PFSK-1 (cell line): ENCODE measurements around the gene STAG3.

Experiments
- FOXP2 ChIP-seq: optimal IDR thresholded peaks from 2 replicates; pipeline ENCODE3; 2011; ENCODE audit warnings: borderline replicate concordance, control low read depth, inconsistent platforms; ENCODE audit not compliant: insufficient read depth; ENCODE audit errors: extremely low read length, extremely low read depth
- POLR2AphosphoS5 ChIP-seq: IDR thresholded peaks from 2 replicates; pipeline ENCODE4 v1.6.1; 2012; ENCODE audit warnings: low read depth, mild to moderate bottlenecking, control low read depth, low read length, moderate library complexity
- SIN3A ChIP-seq: IDR thresholded peaks from 2 replicates; pipeline ENCODE4 v1.6.1; 2012; ENCODE audit warnings: mild to moderate bottlenecking, low read length, moderate library complexity, borderline replicate concordance; ENCODE audit not compliant: insufficient read depth
- TAF1 ChIP-seq: IDR thresholded peaks from 2 replicates; pipeline ENCODE4 v1.6.1; 2012; ENCODE audit warnings: low read length, control low read depth, borderline replicate concordance; ENCODE audit not compliant: insufficient read depth
- TF ChIP-seq, protein P1 (sequence below), 2 experiments: IDR thresholded peaks; 2 replicates each; pipeline versions ENCODE4 v1.6.1 to v1.8.0; 2011 to 2012; ENCODE audit warnings: low read depth in 2 of 2, low read length in 2 of 2, control low read depth in 1 of 2, inconsistent platforms in 1 of 2, mild to moderate bottlenecking in 1 of 2, moderate library complexity in 1 of 2; ENCODE audit not compliant: insufficient read depth in 1 of 2

DNA sequence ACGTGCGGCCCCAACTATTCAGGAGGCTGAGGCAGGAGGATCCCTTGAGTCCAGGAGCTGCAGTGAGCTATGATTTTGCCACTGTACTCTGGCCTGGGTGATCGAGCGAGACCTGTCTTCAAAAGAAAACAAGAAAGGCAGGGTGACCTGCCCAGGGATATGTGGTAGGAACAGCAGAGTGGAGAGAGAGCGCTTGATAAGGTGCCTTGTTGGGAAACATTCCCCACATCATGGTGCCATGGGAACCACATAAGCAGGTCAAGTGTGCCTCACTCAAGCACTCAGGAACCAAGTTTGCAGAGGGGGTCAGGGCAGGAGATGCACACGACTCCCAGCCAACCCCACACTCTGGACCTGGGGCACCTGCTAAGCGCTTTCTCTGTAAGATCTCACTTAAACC, 79.3 kb downstream of the STAG3 start:
- TF ChIP-seq, protein P1, sequence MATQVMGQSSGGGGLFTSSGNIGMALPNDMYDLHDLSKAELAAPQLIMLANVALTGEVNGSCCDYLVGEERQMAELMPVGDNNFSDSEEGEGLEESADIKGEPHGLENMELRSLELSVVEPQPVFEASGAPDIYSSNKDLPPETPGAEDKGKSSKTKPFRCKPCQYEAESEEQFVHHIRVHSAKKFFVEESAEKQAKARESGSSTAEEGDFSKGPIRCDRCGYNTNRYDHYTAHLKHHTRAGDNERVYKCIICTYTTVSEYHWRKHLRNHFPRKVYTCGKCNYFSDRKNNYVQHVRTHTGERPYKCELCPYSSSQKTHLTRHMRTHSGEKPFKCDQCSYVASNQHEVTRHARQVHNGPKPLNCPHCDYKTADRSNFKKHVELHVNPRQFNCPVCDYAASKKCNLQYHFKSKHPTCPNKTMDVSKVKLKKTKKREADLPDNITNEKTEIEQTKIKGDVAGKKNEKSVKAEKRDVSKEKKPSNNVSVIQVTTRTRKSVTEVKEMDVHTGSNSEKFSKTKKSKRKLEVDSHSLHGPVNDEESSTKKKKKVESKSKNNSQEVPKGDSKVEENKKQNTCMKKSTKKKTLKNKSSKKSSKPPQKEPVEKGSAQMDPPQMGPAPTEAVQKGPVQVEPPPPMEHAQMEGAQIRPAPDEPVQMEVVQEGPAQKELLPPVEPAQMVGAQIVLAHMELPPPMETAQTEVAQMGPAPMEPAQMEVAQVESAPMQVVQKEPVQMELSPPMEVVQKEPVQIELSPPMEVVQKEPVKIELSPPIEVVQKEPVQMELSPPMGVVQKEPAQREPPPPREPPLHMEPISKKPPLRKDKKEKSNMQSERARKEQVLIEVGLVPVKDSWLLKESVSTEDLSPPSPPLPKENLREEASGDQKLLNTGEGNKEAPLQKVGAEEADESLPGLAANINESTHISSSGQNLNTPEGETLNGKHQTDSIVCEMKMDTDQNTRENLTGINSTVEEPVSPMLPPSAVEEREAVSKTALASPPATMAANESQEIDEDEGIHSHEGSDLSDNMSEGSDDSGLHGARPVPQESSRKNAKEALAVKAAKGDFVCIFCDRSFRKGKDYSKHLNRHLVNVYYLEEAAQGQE (IDR thresholded peaks at IDR 0.05; ENCODE audit: insufficient read depth in 1 of 2, low read depth in 2 of 2, low read length in 2 of 2) = no peak
- TF ChIP-seq TAF1 (no peak), POLR2AphosphoS5 (no peak), SIN3A (no peak), FOXP2 (no peak)
